MM.1S (cell line): ENCODE data around the gene COLEC12.

Source experiments
- DNase-seq: peaks from one replicate; pipeline ENCODE4 v3.0.0-alpha.2; 2015
- H2AFZ ChIP-seq: fragments of 300-600 bp; sonication (generic); 2 replicates; pipeline ENCODE4 v1.6.0; 2016; ENCODE audit warnings: antibody characterized with exemption, low read length
- H3F3A ChIP-seq: fragments of 300-600 bp; sonication (generic); 2 replicates; pipeline ENCODE4 v1.6.1; 2016; ENCODE audit warnings: mild to moderate bottlenecking, antibody characterized with exemption, low read length, moderate library complexity, mixed read lengths; ENCODE audit not compliant: insufficient read depth
- H3K27ac ChIP-seq: fragments of 300-600 bp; sonication (generic); 2 replicates; pipeline ENCODE4 v1.5.1; 2016; ENCODE audit warnings: mild to moderate bottlenecking, low read length
- H3K27me3 ChIP-seq: fragments of 300-600 bp; sonication (generic); replicated peaks from 2 replicates; pipeline ENCODE4 v1.6.0; 2016; ENCODE audit warnings: low read length; ENCODE audit not compliant: insufficient read depth
- H3K36me3 ChIP-seq: fragments of 300-600 bp; sonication (generic); replicated peaks from 2 replicates; pipeline ENCODE4 v1.6.1; 2016; ENCODE audit warnings: mild to moderate bottlenecking, low read length, mixed read lengths; ENCODE audit not compliant: insufficient read depth
- H3K4me1 ChIP-seq: fragments of 300-600 bp; sonication (generic); 2 replicates; pipeline ENCODE4 v1.6.1; 2016; ENCODE audit warnings: low read length, mixed read lengths
- H3K4me2 ChIP-seq: fragments of 300-600 bp; sonication (generic); 2 replicates; pipeline ENCODE4 v1.6.0; 2016; ENCODE audit warnings: low read depth, low read length
- H3K4me3 ChIP-seq: fragments of 300-600 bp; sonication (generic); 2 replicates; pipeline ENCODE4 v1.5.1; 2016; ENCODE audit warnings: low read length, mixed read lengths
- H3K79me2 ChIP-seq: fragments of 300-600 bp; sonication (generic); 2 replicates; pipeline ENCODE4 v1.6.1; 2016; ENCODE audit warnings: mixed run types, low read length, mixed read lengths
- H3K9ac ChIP-seq: fragments of 300-600 bp; sonication (generic); 2 replicates; pipeline ENCODE4 v1.6.1; 2016; ENCODE audit warnings: low read length, mixed read lengths
- H3K9me2 ChIP-seq: fragments of 300-600 bp; sonication (generic); replicated peaks from 2 replicates; pipeline ENCODE4 v1.6.1; 2016; ENCODE audit warnings: mild to moderate bottlenecking, low read length, mixed read lengths; ENCODE audit not compliant: insufficient read depth
- H3K9me3 ChIP-seq: fragments of 300-600 bp; sonication (generic); replicated peaks from 2 replicates; pipeline ENCODE4 v1.6.1; 2016; ENCODE audit warnings: mild to moderate bottlenecking, low read length, mixed read lengths; ENCODE audit not compliant: insufficient read depth
- H4K20me1 ChIP-seq: fragments of 300-600 bp; sonication (generic); 2 replicates; pipeline ENCODE4 v1.6.1; 2016; ENCODE audit warnings: mild to moderate bottlenecking, low read length, moderate library complexity, mixed read lengths; ENCODE audit not compliant: insufficient read depth
- EZH2 ChIP-seq: fragments of 300-600 bp; sonication (generic); optimal IDR thresholded peaks from 2 replicates; pipeline ENCODE3; 2017; ENCODE audit warnings: low read depth, mild to moderate bottlenecking, antibody characterized with exemption, low read length, mixed read lengths
- EZH2phosphoT487 ChIP-seq: fragments of 300-600 bp; sonication (generic); IDR thresholded peaks from 2 replicates; pipeline ENCODE4 v1.6.1; 2018; ENCODE audit warnings: antibody characterized with exemption, low read length
- TF ChIP-seq, protein P1 (sequence below): fragments of 300-600 bp; sonication (generic); IDR thresholded peaks from 2 replicates; pipeline ENCODE4 v1.5.1; 2016; ENCODE audit warnings: antibody characterized with exemption, low read length, mixed read lengths

Gene COLEC12

DNA sequence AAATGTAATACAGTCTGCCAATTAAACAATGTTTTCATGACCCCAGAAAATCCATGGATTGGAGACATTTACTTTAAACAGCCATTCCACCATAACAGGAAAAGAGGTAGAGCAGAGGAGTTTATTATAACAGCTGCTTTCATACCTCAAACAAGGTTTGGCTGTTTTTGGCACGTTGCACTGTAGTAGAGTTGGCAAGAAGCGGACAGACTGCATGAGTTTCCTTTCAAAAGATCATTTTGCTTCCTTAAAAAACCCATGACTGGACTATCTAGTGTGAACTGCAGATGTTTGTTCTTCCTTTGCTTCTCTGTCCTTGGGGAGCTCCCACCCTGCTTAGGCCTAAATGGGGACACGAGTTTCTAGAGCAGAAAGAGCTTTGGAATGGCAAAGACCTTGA is 124.2 kb downstream of the COLEC12 start:
- H4K20me1 ChIP-seq, result no peaks in the 10 kb centered on the region
- TF ChIP-seq, protein P1, sequence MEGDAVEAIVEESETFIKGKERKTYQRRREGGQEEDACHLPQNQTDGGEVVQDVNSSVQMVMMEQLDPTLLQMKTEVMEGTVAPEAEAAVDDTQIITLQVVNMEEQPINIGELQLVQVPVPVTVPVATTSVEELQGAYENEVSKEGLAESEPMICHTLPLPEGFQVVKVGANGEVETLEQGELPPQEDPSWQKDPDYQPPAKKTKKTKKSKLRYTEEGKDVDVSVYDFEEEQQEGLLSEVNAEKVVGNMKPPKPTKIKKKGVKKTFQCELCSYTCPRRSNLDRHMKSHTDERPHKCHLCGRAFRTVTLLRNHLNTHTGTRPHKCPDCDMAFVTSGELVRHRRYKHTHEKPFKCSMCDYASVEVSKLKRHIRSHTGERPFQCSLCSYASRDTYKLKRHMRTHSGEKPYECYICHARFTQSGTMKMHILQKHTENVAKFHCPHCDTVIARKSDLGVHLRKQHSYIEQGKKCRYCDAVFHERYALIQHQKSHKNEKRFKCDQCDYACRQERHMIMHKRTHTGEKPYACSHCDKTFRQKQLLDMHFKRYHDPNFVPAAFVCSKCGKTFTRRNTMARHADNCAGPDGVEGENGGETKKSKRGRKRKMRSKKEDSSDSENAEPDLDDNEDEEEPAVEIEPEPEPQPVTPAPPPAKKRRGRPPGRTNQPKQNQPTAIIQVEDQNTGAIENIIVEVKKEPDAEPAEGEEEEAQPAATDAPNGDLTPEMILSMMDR, result no peak
- TF ChIP-seq EZH2, result no peak
- no peak for TF ChIP-seq EZH2phosphoT487
- peaks cover 10% of the 10 kb centered on the region for H3K4me1 ChIP-seq
- H3K4me3 ChIP-seq, result no peak overlapping the region
- H3K36me3 ChIP-seq, result no peaks in the 10 kb centered on the region
- H3K27me3 ChIP-seq, result no peaks in the 10 kb centered on the region
- H3K9me2 ChIP-seq, result no peaks in the 10 kb centered on the region
- no peaks in the 10 kb centered on the region for H3K9me3 ChIP-seq
- H3K27ac ChIP-seq, result no peak overlapping the region
- no peak overlapping the region for H3K9ac ChIP-seq
- no peak for DNase-seq
- H2AFZ ChIP-seq, result no peak overlapping the region
- peaks cover 9% of the 10 kb centered on the region for H3F3A ChIP-seq
- H3K79me2 ChIP-seq, result no peaks in the 10 kb centered on the region
- H3K4me2 ChIP-seq, result no peak overlapping the region

DNA sequence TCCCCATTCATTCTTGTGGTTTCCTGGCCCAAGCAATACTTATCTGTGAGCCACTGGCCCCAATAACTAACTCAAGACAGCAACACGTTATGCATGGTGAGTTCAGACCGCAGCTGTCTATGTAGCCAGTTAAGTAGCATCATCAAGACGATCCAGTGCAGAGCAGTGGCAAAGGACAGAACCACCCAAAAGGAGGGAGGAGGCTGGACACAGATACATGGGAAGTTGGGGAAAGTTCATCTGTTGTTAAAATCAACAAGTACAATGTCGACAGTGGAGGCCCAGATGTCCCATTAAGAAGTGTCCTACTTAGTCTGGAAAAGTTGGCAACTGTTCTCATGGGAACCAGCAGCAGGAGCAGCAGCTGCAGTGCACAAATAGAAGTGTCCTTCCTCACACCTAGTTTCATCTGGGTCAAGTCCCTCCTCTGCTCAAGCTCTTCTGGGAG is 125.8 kb downstream of the COLEC12 start:
- H3F3A ChIP-seq, result peaks cover 20% of the 10 kb centered on the region
- H3K4me2 ChIP-seq, result no peak overlapping the region
- no peaks in the 10 kb centered on the region for H3K9me2 ChIP-seq
- TF ChIP-seq EZH2phosphoT487 (no peak), EZH2 (no peak)
- TF ChIP-seq, protein P1, result no peak
- H3K36me3 ChIP-seq, result no peaks in the 10 kb centered on the region
- H3K27ac ChIP-seq, result no peak overlapping the region
- H2AFZ ChIP-seq, result no peak overlapping the region
- no peak overlapping the region for H3K4me3 ChIP-seq
- no peak overlapping the region for H3K9ac ChIP-seq
- peaks cover 25% of the 10 kb centered on the region for H3K4me1 ChIP-seq
- no peaks in the 10 kb centered on the region for H3K9me3 ChIP-seq
- no peaks in the 10 kb centered on the region for H4K20me1 ChIP-seq
- H3K79me2 ChIP-seq, result no peaks in the 10 kb centered on the region
- no peak for DNase-seq
- H3K27me3 ChIP-seq, result no peaks in the 10 kb centered on the region

DNA sequence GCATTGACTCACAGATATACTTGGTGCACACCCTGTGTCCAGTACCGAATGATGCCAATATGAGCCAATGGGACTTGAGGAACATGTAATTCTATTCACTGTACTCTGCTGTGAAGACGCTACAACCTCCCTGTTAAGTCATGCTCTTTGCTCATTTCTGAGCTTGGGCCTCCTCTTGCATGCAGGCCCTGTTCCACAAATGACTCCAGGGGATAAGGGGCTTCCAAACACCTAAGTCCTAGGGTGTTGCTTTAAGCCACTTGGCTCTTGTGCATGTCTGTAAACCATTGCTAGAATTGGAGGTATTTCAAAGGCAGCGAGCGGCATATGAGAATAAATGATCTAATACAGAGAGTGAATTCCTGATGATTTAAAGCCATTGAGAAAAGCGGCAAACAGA is 126.7 kb downstream of the COLEC12 start:
- H3K4me1 ChIP-seq, result peaks cover 28% of the 10 kb centered on the region

More for the DNA sequence above, 126.7 kb downstream of the COLEC12 start:
- Histone ChIP-seq H3K36me3 (no peaks in the 10 kb centered on the region), H3K9me3 (no peaks in the 10 kb centered on the region), H4K20me1 (no peaks in the 10 kb centered on the region), H3K4me3 (no peak overlapping the region), H3K27ac (no peak overlapping the region), H3K9ac (no peak overlapping the region), H3F3A (peaks cover 20% of the 10 kb centered on the region), H3K4me2 (no peak overlapping the region), H3K79me2 (no peaks in the 10 kb centered on the region), H3K9me2 (no peaks in the 10 kb centered on the region), H3K27me3 (no peaks in the 10 kb centered on the region), H2AFZ (no peak overlapping the region)
- TF ChIP-seq EZH2phosphoT487 (no peak), EZH2 (no peak)
- TF ChIP-seq, protein P1, result no peak
- no peak for DNase-seq
